PC-9 (cell line): ENCODE results near the gene LRRC4C.

Experiments
- EZH2 ChIP-seq: fragments of 200-600 bp; sonication (generic); IDR thresholded peaks from 2 replicates; pipeline ENCODE4 v1.8.0; 2017; ENCODE audit warnings: antibody characterized with exemption, low read depth
- TF ChIP-seq, protein P1 (sequence below): fragments of 200-600 bp; sonication (generic); conservative IDR thresholded peaks from 2 replicates; pipeline ENCODE4 v1.6.1; 2017; ENCODE audit warnings: mixed run types, antibody characterized with exemption, mild to moderate bottlenecking, moderate library complexity

DNA sequence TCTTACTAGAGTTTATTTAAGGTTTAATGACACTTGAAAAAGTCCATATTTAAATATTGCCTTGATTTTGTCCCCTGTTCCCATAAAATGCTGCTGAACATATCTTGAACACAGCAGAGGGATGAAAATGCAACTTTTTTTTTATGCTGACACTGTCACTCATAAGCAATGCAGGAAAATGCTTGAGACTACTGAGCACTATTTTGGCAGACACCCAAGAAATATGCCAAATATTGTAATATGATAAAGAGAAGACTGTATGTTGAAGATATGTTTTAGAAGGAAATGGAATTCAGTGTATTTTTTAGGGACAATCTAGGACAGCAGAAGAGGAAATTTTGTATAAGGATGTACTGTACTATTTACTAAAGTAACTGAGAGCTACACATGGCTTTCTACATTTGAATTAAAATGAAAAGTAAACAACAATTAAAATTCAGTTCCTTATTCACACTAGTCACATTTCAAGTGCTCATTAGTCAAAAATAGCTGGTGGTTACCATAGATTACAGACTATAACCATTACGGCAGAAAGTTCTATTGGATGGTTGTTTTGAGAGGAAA, 58.6 kb downstream of the LRRC4C start:
- TF ChIP-seq EZH2: no peak
- TF ChIP-seq, protein P1, sequence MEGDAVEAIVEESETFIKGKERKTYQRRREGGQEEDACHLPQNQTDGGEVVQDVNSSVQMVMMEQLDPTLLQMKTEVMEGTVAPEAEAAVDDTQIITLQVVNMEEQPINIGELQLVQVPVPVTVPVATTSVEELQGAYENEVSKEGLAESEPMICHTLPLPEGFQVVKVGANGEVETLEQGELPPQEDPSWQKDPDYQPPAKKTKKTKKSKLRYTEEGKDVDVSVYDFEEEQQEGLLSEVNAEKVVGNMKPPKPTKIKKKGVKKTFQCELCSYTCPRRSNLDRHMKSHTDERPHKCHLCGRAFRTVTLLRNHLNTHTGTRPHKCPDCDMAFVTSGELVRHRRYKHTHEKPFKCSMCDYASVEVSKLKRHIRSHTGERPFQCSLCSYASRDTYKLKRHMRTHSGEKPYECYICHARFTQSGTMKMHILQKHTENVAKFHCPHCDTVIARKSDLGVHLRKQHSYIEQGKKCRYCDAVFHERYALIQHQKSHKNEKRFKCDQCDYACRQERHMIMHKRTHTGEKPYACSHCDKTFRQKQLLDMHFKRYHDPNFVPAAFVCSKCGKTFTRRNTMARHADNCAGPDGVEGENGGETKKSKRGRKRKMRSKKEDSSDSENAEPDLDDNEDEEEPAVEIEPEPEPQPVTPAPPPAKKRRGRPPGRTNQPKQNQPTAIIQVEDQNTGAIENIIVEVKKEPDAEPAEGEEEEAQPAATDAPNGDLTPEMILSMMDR: no peak
